ENCODE data around the gene ECSIT. TPM values are rescaled to one million over a fixed set of nuclear protein-coding genes. Genes with fewer than 3 reads are reported as not detected.

ECSIT gene
- total RNA-seq, 1 experiment from 2014 or later: 39.4 TPM

DNA sequence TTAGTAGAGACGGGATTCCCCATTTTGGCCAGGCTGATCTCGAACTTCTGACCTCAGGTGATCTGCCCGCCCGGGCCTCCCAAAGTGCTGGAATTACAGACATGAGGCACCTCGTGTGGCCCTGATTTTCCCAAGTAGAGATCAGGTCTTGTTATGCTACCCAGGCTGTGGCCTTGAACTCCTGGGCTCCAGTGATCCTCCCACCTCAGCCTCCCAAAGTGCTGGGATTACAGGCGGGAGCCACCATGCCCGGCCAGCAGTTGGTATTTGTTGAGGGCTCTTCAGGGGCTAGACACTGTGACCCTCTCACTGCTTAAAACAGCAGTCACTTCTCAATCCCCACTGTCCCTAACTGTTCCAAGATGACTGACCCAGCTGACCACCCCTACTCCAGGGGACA is 39.6 kb downstream of the ECSIT start:
- Histone ChIP-seq H3K27ac (ENCODE audit: low read length) (no peak overlapping the region), H3K4me1 (ENCODE audit: control insufficient read depth, insufficient read depth, low read length) (no peaks in the 10 kb centered on the region), H3K36me3 (ENCODE audit: control insufficient read depth, insufficient read depth, low read length) (no peaks in the 10 kb centered on the region), H3K9me3 (ENCODE audit: control insufficient read depth, insufficient read depth, low read depth, low read length) (no peaks in the 10 kb centered on the region), H3K4me3 (ENCODE audit: low read depth in 2 of 2, low read length in 2 of 2) (no peak overlapping the region), H3K27me3 (ENCODE audit: control insufficient read depth, insufficient read depth, low read length) (no peaks in the 10 kb centered on the region)
- TF ChIP-seq TCF7L2 (IDR thresholded peaks at IDR 0.05; ENCODE audit: low read depth, low read length): no peak
- TF ChIP-seq REST (IDR thresholded peaks at IDR 0.05; ENCODE audit: insufficient read depth in 1 of 2, low read depth in 2 of 2, low read length in 1 of 2): no peak
- no peak for TF ChIP-seq SIN3A (IDR thresholded peaks at IDR 0.05; ENCODE audit: borderline replicate concordance, insufficient read depth, low read depth, low read length)
- TF ChIP-seq, protein P1, sequence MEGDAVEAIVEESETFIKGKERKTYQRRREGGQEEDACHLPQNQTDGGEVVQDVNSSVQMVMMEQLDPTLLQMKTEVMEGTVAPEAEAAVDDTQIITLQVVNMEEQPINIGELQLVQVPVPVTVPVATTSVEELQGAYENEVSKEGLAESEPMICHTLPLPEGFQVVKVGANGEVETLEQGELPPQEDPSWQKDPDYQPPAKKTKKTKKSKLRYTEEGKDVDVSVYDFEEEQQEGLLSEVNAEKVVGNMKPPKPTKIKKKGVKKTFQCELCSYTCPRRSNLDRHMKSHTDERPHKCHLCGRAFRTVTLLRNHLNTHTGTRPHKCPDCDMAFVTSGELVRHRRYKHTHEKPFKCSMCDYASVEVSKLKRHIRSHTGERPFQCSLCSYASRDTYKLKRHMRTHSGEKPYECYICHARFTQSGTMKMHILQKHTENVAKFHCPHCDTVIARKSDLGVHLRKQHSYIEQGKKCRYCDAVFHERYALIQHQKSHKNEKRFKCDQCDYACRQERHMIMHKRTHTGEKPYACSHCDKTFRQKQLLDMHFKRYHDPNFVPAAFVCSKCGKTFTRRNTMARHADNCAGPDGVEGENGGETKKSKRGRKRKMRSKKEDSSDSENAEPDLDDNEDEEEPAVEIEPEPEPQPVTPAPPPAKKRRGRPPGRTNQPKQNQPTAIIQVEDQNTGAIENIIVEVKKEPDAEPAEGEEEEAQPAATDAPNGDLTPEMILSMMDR (IDR thresholded peaks at IDR 0.05): no peak
- no peak for TF ChIP-seq POLR2AphosphoS5 (IDR thresholded peaks at IDR 0.05; ENCODE audit: low read depth, low read length)
- DNase-seq (ENCODE audit: low read depth, low spot score) (no peak), ATAC-seq (no peak)
- no TSS peak for BruUV-seq (replicated peaks)
- ChIA-PET CTCF (no interaction called here), POLR2A (no interaction called here)
- in situ Hi-C loops (cut with HindIII; ENCODE audit: low pct_unique_long_range_greater_than_20kb, low sequenced_read_pairs): no loop called here
- intact Hi-C loops (cut with micrococcal nuclease; ENCODE audit: unreplicated experiment): no loop called here

DNA sequence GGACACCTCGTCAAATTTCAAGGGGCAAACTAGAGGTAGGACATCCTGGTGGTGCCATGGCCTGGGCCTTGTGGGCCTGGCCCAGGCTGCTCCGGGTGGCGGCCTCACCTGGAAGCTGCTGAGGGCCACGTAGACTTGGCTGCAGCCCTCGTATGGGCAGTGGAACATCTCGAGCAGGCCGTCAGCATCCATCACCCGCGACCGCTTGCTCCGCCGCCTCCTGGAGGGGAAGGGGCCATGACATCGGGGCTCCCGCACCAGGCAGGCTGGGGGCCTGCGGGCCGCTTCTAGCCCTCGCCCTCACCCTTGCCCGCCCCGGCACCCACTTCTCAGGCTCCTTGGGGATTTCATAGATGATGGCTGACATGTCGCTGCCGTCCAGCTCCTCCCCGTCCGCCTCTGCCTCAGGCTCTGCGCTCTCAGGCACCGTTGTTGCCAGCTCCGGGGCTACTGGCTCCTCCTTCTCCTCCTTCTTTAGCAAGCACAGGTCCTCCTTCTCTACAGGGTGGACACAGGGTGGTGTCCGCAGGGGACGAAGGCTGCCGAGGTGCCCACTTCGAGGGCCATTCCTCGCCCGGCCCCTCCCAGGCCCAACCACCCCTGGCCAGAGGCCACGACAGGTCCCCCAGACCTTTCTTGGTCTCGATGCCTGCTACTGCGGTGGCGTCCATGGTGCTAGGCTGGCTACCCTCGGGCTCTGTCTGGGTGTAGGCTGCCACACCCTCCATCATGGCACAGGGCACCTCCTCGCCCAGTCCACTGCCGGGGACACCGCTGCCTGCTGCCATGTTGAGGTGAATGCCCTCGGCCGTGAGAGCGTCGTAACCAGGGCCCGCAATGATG is 42.1 kb downstream of the ECSIT start:
- ChIA-PET POLR2A (no interaction called here), CTCF (interaction anchor here (0.6 kb wide), 1 partner anchor 216 kb away, joined by 6 read pairs; no protein-coding TSS in a partner anchor)
- TF ChIP-seq POLR2AphosphoS5 (IDR thresholded peaks at IDR 0.05; ENCODE audit: low read depth, low read length) (no peak), TCF7L2 (IDR thresholded peaks at IDR 0.05; ENCODE audit: low read depth, low read length) (no peak)
- H3K36me3 ChIP-seq (ENCODE audit: control insufficient read depth, insufficient read depth, low read length): no peaks in the 10 kb centered on the region
- no peak overlapping the region for H3K4me3 ChIP-seq (ENCODE audit: low read depth in 2 of 2, low read length in 2 of 2)
- H3K9me3 ChIP-seq (ENCODE audit: control insufficient read depth, insufficient read depth, low read depth, low read length): no peaks in the 10 kb centered on the region
- ATAC-seq: no peak
- no peak overlapping the region for H3K27ac ChIP-seq (ENCODE audit: low read length)
- no peaks in the 10 kb centered on the region for H3K27me3 ChIP-seq (ENCODE audit: control insufficient read depth, insufficient read depth, low read length)
- in situ Hi-C loops (cut with HindIII; ENCODE audit: low pct_unique_long_range_greater_than_20kb, low sequenced_read_pairs) (no loop called here), intact Hi-C loops (cut with micrococcal nuclease; ENCODE audit: unreplicated experiment) (no loop called here)
- no TSS peak for BruUV-seq (replicated peaks)
- DNase-seq (ENCODE audit: low read depth, low spot score): no peak
- H3K4me1 ChIP-seq (ENCODE audit: control insufficient read depth, insufficient read depth, low read length): no peaks in the 10 kb centered on the region

GRCh38 chr19:11485245-11485837 is 43.6 kb downstream of the ECSIT start:
- intact Hi-C loops (cut with micrococcal nuclease; ENCODE audit: unreplicated experiment) (no loop called here), in situ Hi-C loops (cut with HindIII; ENCODE audit: low pct_unique_long_range_greater_than_20kb, low sequenced_read_pairs) (no loop called here)
- ChIA-PET CTCF (interaction anchor here (0.9 kb wide), 1 partner anchor 104 kb away, joined by 3 read pairs; no protein-coding TSS in a partner anchor), POLR2A (no interaction called here)
- no peaks in the 10 kb centered on the region for H3K9me3 ChIP-seq (ENCODE audit: control insufficient read depth, insufficient read depth, low read depth, low read length)
- TF ChIP-seq, protein P1 (IDR thresholded peaks at IDR 0.05): no peak
- TF ChIP-seq TCF7L2 (IDR thresholded peaks at IDR 0.05; ENCODE audit: low read depth, low read length) (no peak), POLR2AphosphoS5 (IDR thresholded peaks at IDR 0.05; ENCODE audit: low read depth, low read length) (no peak), REST (IDR thresholded peaks at IDR 0.05; ENCODE audit: insufficient read depth in 1 of 2, low read depth in 2 of 2, low read length in 1 of 2) (no peak), SIN3A (IDR thresholded peaks at IDR 0.05; ENCODE audit: borderline replicate concordance, insufficient read depth, low read depth, low read length) (no peak)
- no peaks in the 10 kb centered on the region for H3K4me1 ChIP-seq (ENCODE audit: control insufficient read depth, insufficient read depth, low read length)
- no TSS peak for BruUV-seq (replicated peaks)
- no peaks in the 10 kb centered on the region for H3K27me3 ChIP-seq (ENCODE audit: control insufficient read depth, insufficient read depth, low read length)
- DNase-seq (ENCODE audit: low read depth, low spot score) (no peak), ATAC-seq (no peak)
- no peaks in the 10 kb centered on the region for H3K36me3 ChIP-seq (ENCODE audit: control insufficient read depth, insufficient read depth, low read length)
- H3K4me3 ChIP-seq (ENCODE audit: low read depth in 2 of 2, low read length in 2 of 2): no peak overlapping the region
- H3K27ac ChIP-seq (ENCODE audit: low read length): no peak overlapping the region
